ENCODE results near the gene ELOVL6.

- TF ChIP-seq CTCF (conservative IDR thresholded peaks at IDR 0.05) (no peak), EZH2 (IDR thresholded peaks at IDR 0.05; ENCODE audit: low read depth) (no peak)
Observed at GRCh38 chr4:110108960-110109359, 89.5 kb downstream of the ELOVL6 start.
